Progenitor cell of endocrine pancreas (in vitro differentiated cells): ENCODE measurements around the gene UBXN6. TPM values are rescaled to one million over a fixed set of nuclear protein-coding genes. Genes with fewer than 3 reads are reported as not detected.

Experiments
- DNase-seq: peaks from one replicate; pipeline ENCODE4 v3.0.0; 2021; ENCODE audit warnings: low spot score; ENCODE audit not compliant: unreplicated experiment
- H3K27ac Mint-ChIP-seq: 2 replicates; pipeline ENCODE4 v1.8.0; 2021; ENCODE audit warnings: mild to moderate bottlenecking, moderate library complexity, mixed read lengths
- H3K27me3 Mint-ChIP-seq: 2 replicates; pipeline ENCODE4 v1.8.0; 2021; ENCODE audit warnings: mixed read lengths
- H3K36me3 Mint-ChIP-seq: 2 replicates; pipeline ENCODE4 v1.8.0; 2022; ENCODE audit warnings: mixed read lengths; ENCODE audit not compliant: insufficient read depth
- H3K4me1 Mint-ChIP-seq: 2 replicates; pipeline ENCODE4 v1.8.0; 2021; ENCODE audit warnings: low read depth, mixed read lengths
- H3K4me3 Mint-ChIP-seq: 2 replicates; pipeline ENCODE4 v1.8.0; 2021; ENCODE audit warnings: low read depth, mild to moderate bottlenecking, moderate library complexity, mixed read lengths
- H3K9me3 Mint-ChIP-seq: 2 replicates; pipeline ENCODE4 v1.8.0; 2021; ENCODE audit warnings: low read depth, mixed read lengths
- total RNA-seq: library from RNA; stranded (reverse); gene quantifications from 2 replicates; pipeline ENCODE4 v1.2.1, GENCODE V29; 2021
- TF ChIP-seq, protein P1 (sequence below): fragments of 200-600 bp; sonication (generic); IDR thresholded peaks from one replicate; pipeline ENCODE4 v1.5.0; 2021; ENCODE audit warnings: antibody characterized with exemption, mild to moderate bottlenecking; ENCODE audit not compliant: unreplicated experiment

UBXN6 gene
- total RNA-seq, 1 donor from 2014 or later, result 57.2 TPM

DNA sequence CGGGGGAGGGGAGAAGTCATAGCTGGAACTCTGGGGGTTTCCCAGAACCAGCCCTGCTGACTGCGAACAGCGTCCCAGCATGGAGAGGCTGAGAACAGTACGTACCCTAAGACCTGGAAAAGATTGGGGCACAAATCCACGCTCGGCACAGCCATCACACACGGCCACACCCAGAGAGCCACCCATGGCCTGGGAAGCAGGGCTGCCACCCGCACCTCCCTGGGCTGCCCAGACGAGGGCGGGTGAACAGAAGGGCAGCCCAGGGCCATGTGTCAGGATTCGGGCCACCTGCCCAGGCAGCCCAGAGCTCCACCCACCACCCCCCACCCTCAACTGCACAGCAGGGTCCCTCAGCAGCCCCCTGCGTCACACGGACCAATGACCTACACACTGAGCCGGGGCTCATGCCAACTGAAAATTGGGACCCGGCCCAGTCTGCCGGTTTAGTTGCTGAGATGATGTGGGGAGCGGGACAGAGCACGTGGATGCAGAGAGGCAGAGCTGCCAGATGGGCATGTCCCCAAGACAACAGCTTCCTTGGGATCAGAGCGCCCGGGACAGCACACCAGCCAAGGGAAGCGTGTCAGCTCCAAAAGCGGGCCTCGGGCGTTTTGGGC, 8.5 kb downstream of the UBXN6 start:
- H3K27me3 Mint-ChIP-seq, result no peaks in the 10 kb centered on the region
- TF ChIP-seq, protein P1, sequence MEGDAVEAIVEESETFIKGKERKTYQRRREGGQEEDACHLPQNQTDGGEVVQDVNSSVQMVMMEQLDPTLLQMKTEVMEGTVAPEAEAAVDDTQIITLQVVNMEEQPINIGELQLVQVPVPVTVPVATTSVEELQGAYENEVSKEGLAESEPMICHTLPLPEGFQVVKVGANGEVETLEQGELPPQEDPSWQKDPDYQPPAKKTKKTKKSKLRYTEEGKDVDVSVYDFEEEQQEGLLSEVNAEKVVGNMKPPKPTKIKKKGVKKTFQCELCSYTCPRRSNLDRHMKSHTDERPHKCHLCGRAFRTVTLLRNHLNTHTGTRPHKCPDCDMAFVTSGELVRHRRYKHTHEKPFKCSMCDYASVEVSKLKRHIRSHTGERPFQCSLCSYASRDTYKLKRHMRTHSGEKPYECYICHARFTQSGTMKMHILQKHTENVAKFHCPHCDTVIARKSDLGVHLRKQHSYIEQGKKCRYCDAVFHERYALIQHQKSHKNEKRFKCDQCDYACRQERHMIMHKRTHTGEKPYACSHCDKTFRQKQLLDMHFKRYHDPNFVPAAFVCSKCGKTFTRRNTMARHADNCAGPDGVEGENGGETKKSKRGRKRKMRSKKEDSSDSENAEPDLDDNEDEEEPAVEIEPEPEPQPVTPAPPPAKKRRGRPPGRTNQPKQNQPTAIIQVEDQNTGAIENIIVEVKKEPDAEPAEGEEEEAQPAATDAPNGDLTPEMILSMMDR, result no peak
- no peaks in the 10 kb centered on the region for H3K4me1 Mint-ChIP-seq
- no peak for DNase-seq
- no peak overlapping the region for H3K27ac Mint-ChIP-seq
- H3K9me3 Mint-ChIP-seq, result no peaks in the 10 kb centered on the region
- peaks cover 6% of the 10 kb centered on the region for H3K36me3 Mint-ChIP-seq
- H3K4me3 Mint-ChIP-seq, result no peak overlapping the region

DNA sequence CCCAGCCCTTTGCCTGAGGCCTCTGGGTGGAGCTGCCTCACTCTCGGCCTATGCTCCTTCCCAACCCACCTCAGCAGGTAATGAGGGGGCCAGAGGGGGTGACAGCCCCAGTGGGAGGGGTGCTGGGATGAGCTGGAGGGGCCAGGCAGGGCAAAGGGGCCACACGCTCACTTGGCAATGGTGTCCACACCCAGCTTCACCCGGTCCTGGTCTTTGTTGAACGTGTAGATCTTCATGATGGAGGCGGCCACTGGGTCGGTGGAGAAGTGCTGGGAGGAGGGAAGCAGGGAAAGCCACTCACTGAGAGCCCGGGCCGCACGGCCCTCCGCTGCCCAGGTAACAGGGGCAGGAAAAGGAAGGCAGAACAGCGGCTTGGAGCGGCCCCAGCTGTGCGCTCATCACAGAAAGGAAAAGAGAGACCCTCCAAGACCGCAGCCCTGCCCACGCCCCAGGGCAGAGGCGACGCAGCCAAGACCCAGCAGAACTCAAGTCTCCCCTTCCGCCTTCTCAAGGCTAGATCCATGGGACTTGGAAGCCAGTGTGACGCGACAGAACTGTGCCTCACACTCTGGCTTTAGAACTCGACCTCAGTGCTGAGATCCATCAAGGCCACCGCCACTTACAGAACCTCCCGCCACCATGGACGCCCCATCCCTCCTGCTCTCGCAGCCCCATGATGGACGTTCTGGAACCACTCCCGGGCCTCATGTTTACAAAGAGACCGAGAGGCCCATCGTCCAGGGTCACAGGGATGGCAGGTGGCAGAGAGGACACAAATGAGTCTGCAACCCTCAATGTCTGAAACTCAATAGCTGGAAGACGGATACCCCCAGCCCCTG, 9.2 kb downstream of the UBXN6 start:
- TF ChIP-seq, protein P1, result no peak
- Mint-ChIP-seq H3K36me3 (peaks cover 6% of the 10 kb centered on the region), H3K4me1 (no peaks in the 10 kb centered on the region), H3K4me3 (no peak overlapping the region), H3K27me3 (no peaks in the 10 kb centered on the region), H3K27ac (no peak overlapping the region), H3K9me3 (no peaks in the 10 kb centered on the region)
- DNase-seq, result no peak

DNA sequence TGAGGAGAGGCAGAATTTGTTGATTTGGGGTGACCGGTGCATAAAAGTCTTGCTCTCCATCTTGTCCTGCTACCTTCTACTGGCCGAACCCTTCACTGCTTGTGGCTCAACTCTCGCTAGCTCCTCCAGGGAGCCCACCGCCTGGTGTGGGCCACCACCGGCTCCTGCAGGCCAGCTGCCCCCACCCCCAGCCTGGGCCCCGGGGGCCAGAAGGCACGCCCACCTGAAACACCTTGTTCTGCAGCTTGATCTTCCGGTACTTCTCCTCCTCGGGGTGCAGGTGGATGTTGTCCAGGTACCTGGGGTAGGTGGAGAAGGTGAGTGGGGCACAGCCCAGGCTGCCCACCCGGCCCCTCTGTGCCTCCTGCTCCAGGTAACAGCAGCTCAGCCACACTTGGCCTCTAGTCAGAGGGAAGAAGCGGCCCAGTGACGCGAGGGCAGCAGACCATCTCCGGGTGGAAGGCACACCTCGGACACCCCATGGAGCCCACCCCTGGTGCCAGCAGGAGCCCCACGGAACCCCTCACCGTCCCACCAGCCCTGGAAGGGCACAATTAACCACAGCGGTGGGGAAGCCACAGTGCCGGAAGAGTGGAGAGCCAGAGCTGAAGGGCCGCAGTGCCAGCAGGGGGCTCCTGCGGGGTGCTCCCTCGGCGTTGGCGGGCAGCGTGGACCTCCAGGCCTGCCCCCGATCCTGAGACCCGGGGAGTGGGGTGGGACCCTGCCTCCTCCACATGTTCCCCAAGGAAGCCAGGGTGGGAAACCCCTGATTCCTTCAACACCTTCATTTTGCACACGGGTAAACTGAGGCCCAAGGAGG, 10.1 kb downstream of the UBXN6 start:
- DNase-seq, result no peak
- H3K27ac Mint-ChIP-seq, result no peak overlapping the region
- no peaks in the 10 kb centered on the region for H3K9me3 Mint-ChIP-seq
- no peaks in the 10 kb centered on the region for H3K27me3 Mint-ChIP-seq
- H3K4me3 Mint-ChIP-seq, result no peak overlapping the region
- TF ChIP-seq, protein P1, result no peak
- no peaks in the 10 kb centered on the region for H3K4me1 Mint-ChIP-seq
- H3K36me3 Mint-ChIP-seq, result peaks cover 6% of the 10 kb centered on the region

DNA sequence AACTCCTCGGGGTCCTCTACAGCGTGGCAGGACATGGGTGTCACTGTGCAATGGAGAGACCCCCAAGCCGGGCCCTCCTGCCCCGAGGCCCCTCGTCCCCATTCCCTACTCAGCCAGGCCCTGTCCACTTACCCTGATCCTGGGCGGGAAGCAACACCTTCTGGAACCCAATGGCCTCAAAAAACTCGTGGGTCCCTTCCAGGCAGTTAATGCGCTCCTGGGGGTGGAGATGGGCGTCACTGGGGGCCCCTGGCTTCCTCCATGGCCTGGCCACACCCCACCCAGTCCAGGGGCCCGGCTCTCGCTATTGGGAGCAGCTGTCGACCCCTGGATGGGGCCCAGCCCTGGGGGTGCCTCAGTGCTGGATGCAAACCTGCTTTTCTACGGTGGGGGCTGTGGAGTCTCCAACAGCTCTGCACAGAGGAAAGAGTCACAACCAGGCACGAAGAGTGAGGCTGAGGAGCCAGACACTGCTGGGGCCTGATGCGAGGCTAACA, 10.8 kb downstream of the UBXN6 start:
- Mint-ChIP-seq H3K27me3 (no peaks in the 10 kb centered on the region), H3K4me1 (no peaks in the 10 kb centered on the region), H3K36me3 (peaks cover 6% of the 10 kb centered on the region), H3K4me3 (no peak overlapping the region), H3K9me3 (no peaks in the 10 kb centered on the region), H3K27ac (no peak overlapping the region)
- TF ChIP-seq, protein P1, result no peak
- no peak for DNase-seq
